Activated naive CD4-positive, alpha-beta T cell treated with anti-CD3 and anti-CD28 coated beads, Interleukin-2, amount 50 U/mL, for 72 hours (primary cell): ENCODE data around the gene GPN3. TPM values are rescaled to one million over a fixed set of nuclear protein-coding genes. Genes with fewer than 3 reads are reported as not detected.
"Not testable (repeated sequence)": the region's sequence is repeated elsewhere in the genome, so short reads cannot be mapped to it uniquely, and the experiment has no call there.

Experiments
- ATAC-seq, 2 donors: fragments of 150-1000 bp; cut with Tn5 transposase; 2 replicates each; pipeline ENCODE4 v1.10.0; 2021; ENCODE audit warnings: mild to moderate bottlenecking in 2 of 2, moderate library complexity in 2 of 2
- DNase-seq, 2 donors: peaks; one replicate each; pipeline ENCODE4 v3.0.0; 2021 to 2022; ENCODE audit warnings: low spot score in 2 of 2
- H3K27ac Mint-ChIP-seq, 2 donors: one replicate each; pipeline ENCODE4 v1.8.0; 2022; ENCODE audit warnings: mild to moderate bottlenecking in 2 of 2, mixed read lengths in 2 of 2
- H3K36me3 Mint-ChIP-seq, 2 donors: one replicate each; pipeline ENCODE4 v1.8.0; 2022; ENCODE audit warnings: mixed read lengths in 2 of 2
- H3K9me3 Mint-ChIP-seq, 2 donors: one replicate each; pipeline ENCODE4 v1.8.0; 2022; ENCODE audit warnings: mixed read lengths in 2 of 2
- total RNA-seq, 2 donors: library from RNA; stranded (reverse); gene quantifications; one replicate each; pipeline ENCODE4 v1.2.3, GENCODE V29; 2022

GPN3 gene
- total RNA-seq, 2 donors from 2014 or later: 49.9 to 74.0 TPM

DNA sequence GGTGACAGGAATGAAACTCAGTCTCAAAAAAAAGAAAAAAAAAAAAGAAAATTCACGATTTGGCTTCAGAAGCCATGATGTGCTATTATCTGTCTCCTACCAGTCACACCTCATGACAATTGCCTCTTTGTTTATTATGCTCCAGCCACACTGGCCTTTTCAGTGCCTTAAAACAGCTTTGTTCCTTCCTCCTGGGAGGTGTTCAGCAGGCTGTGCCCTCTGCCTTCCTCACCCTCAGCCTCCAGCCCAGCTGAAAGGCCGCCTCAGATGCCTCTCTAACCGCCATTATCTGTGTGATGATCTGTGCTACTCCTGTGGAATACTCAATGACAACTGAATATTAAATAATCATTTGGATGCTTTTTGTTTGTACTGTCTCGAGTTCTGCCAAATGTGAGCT lies 9.3 kb downstream of the GPN3 start:
- DNase-seq (no peak), ATAC-seq (no peak)
- Mint-ChIP-seq H3K36me3 (peaks cover 0 to 8% of the 10 kb centered on the region in 2 donors), H3K27ac (peak overlapping the region in 1 of 2 donors; percentile 56), H3K9me3 (no peaks in the 10 kb centered on the region)

DNA sequence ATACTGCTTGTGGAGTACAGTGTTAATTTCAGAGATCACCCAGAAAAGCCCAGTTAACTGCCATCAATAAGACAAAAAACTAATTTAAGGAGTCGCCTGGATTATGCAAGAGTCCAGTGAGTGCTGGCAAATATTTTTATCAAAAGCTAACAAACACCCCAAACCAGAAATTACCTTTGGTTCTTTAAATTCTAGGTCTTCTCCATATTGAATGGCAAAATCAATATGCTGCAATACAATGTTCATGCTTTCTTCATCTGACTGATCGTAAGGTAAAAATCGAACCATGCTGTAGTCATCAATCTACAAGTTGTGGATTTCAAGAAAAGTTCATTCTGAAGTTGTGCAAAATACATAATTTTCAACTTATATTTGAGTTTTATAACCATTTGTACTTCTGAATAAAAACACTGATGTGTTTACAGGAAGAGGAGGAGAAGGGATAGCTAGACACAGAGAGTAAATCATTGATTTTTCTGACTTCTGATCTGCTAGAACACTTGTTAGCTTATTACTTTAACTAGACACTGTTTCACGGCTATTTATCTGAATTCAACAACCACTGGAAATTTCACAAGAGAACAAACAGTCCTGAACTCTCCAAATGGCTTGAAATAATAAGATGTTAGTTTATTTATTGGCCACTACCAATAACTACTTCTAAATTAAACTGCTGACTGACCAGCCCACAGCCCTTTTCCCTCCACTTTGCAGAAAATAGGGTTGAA lies 14.3 kb downstream of the GPN3 start:
- no peak overlapping the region for H3K27ac Mint-ChIP-seq
- no peaks in the 10 kb centered on the region for H3K9me3 Mint-ChIP-seq
- DNase-seq (no peak), ATAC-seq (no peak)
- H3K36me3 Mint-ChIP-seq: peaks cover 19 to 34% of the 10 kb centered on the region in 2 donors

GRCh38 chr12:110451263-110451662 lies 16.8 kb downstream of the GPN3 start:
- Mint-ChIP-seq H3K9me3 (no peaks in the 10 kb centered on the region), H3K27ac (peak overlapping the region; percentile 94 to 98), H3K36me3 (peaks cover 24 to 50% of the 10 kb centered on the region in 2 donors)
- no peak for ATAC-seq
- no peak for DNase-seq

- ATAC-seq (peak; percentile 99), DNase-seq (peak; percentile 93 to 96)
- H3K27ac Mint-ChIP-seq: peak within 1 kb of the TSS; percentile 98 to 100
- H3K36me3 Mint-ChIP-seq: peaks cover 27 to 51% of the 10 kb centered on the region in 2 donors
- H3K9me3 Mint-ChIP-seq: no peaks in the 10 kb centered on the region
Measured at GRCh38 chr12:110449799-110450497, 18.1 kb downstream of the GPN3 start, which contains the start of gene ARPC3. ARPC3 (minus strand) TSS chr12:110450337; CDS start chr12:110450260, 77 bp downstream.

DNA sequence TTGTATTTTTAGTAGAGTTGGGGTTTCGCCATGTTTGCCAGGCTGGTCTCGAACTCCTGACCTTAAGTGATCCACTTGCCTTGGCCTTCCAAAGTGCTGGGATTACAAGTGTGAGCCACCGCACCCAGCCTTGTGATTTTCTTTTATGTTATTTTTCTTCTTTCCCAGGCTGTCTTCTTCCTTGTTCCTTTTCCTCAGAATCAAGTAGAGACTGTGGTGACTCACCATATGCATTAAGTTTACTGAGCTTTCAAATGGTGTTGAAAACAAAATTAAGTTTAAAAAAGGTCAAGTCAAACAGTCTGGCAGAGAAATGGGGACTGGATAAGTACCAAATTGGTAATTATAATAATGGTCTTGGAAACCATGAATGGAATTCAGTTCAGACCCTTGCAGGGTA lies 23.6 kb downstream of the GPN3 start:
- Mint-ChIP-seq H3K9me3 (no peaks in the 10 kb centered on the region), H3K36me3 (peaks cover 19 to 44% of the 10 kb centered on the region in 2 donors), H3K27ac (peak overlapping the region; percentile 18 to 34)
- DNase-seq: no peak
- no peak for ATAC-seq

GRCh38 chr12:110436231-110436630 lies 31.8 kb downstream of the GPN3 start:
- H3K9me3 Mint-ChIP-seq: no peaks in the 10 kb centered on the region
- H3K36me3 Mint-ChIP-seq: peaks cover 0 to 33% of the 10 kb centered on the region in 2 donors
- peak overlapping the region in 1 of 2 donors; percentile 88 for H3K27ac Mint-ChIP-seq
- ATAC-seq (no peak), DNase-seq (no peak)

DNA sequence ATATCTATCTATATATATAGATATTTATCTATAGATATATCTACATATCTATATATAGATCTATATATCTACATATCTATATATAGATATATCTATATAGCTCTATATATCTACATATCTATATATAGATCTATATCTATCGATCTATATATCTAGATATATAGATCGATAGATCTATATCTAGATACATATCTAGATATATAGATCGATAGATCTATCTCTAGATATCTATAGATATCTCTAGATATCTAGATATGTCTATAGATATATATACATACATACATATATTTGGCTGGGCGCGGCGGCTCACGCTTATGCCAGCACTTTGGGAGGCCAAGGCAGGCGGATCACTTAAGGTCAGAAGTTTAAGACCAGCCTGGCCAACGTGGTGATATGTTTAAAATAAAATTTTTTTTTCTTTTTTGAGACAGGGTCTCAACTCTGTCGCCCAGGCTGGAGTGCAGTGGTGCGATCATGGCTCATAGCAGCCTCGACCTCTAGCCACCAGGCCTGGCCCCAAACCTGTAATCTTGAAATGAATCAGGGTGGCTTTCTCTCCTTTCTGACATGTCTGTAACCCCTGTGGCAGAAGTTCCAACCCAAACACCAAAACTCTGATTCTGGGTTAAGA lies 36.0 kb downstream of the GPN3 start:
- no peaks in the 10 kb centered on the region for H3K9me3 Mint-ChIP-seq
- DNase-seq (peak in 1 of 2 donors; percentile 27), ATAC-seq (peak; percentile 42 to 65)
- H3K27ac Mint-ChIP-seq: peak overlapping the region in 1 of 2 donors; percentile 98
- peaks cover 0 to 13% of the 10 kb centered on the region in 2 donors for H3K36me3 Mint-ChIP-seq

DNA sequence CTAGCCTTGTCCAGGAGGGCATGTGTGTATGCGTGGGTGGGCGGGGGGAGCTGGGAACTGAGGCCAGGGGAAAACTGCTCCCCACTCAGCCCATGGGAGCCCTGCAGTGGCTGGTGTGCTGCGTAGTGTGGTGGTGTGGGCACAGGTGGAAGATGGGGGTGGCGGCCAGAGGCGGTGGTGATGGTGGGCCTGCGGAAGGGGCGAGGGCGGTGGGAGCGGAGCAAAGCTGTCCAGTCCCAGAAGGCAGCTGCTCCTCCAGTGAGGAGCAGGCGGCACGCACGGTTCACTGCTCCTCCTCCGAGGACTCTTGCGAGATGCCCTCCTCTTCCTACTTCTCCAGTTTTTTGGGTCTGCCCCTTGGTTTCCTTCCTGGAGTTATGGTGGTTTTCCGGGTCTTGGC lies 38.4 kb downstream of the GPN3 start:
- H3K36me3 Mint-ChIP-seq, DNase-seq, H3K27ac Mint-ChIP-seq, H3K9me3 Mint-ChIP-seq, ATAC-seq: not testable (repeated sequence)

GRCh38 chr12:110426406-110426805 lies 41.7 kb downstream of the GPN3 start:
- DNase-seq (no peak), ATAC-seq (no peak)
- Mint-ChIP-seq H3K36me3 (no peaks in the 10 kb centered on the region), H3K9me3 (no peaks in the 10 kb centered on the region), H3K27ac (no peak overlapping the region)

DNA sequence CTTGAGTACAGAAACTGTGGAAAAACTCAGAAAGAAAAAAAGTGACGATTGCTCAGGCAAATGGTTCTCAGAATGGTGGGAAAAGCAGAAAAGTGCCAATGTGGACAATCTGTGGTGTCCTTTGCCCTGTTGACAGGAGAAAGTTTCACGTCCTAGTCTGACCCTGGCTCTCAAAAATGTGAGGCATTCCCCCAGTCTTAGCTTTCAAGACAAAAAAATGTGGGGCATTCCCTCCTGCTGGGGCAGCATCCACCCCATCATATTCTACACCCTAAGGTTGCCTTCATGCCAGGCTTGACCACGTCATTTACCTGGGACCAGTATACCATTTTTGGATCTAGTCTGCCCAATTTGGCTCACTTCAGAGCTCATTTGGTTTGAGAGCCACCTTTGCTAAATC lies 43.8 kb downstream of the GPN3 start:
- ATAC-seq (no peak), DNase-seq (no peak)
- H3K27ac Mint-ChIP-seq: no peak overlapping the region
- no peaks in the 10 kb centered on the region for H3K9me3 Mint-ChIP-seq
- H3K36me3 Mint-ChIP-seq: no peaks in the 10 kb centered on the region

DNA sequence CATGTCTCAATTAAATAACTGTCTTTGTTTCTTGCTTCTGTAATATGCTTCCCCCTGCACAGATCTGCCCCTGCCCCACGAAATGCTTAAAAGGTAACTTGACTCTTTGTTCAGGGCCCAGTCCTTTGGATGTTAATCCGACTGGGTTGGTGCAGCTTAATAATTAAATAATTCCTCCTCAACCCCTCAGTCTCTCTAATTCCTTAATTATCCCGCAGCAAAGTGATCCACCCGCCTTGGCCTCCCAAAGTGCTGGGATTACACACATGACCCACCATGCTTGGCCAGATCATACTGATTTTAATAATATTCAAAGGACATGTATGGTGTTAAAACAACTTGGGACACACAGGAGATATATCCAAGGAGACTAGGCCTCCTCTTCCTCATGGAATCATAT lies 46.4 kb downstream of the GPN3 start:
- ATAC-seq (no peak), DNase-seq (no peak)
- H3K27ac Mint-ChIP-seq: no peak overlapping the region
- H3K9me3 Mint-ChIP-seq: no peaks in the 10 kb centered on the region
- H3K36me3 Mint-ChIP-seq: no peaks in the 10 kb centered on the region

DNA sequence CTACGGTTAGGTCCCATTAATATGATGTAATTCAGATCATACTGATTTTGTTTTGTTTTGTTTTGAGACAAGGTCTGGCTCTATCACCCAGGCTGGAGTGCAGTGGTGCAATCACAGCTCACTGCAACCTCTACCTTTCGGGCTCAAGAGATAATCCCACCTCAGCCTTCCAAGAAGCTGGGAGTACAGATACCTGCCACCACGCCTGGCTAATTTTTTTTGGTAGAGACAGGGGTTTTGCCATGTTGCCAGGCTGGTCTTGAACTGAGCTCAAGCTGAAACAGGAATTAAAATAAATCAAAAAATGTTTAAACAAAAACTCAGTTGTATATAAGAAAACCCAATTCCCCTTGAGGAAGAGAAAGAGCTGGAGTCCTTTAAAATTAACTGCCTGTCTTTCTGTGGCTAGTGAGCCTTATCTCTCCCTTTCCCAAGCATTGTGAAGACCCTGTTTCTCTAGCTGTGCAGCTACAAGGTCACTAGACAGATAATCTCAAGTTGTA lies 46.8 kb downstream of the GPN3 start:
- no peaks in the 10 kb centered on the region for H3K36me3 Mint-ChIP-seq
- H3K27ac Mint-ChIP-seq: no peak overlapping the region
- DNase-seq (no peak), ATAC-seq (no peak)
- no peaks in the 10 kb centered on the region for H3K9me3 Mint-ChIP-seq

GRCh38 chr12:110420644-110421043 lies 47.4 kb downstream of the GPN3 start:
- H3K9me3 Mint-ChIP-seq, H3K27ac Mint-ChIP-seq, H3K36me3 Mint-ChIP-seq, DNase-seq, ATAC-seq: not testable (repeated sequence)

GRCh38 chr12:110417113-110417512 lies 50.9 kb downstream of the GPN3 start:
- not testable (repeated sequence) for DNase-seq, H3K36me3 Mint-ChIP-seq, ATAC-seq, H3K9me3 Mint-ChIP-seq, H3K27ac Mint-ChIP-seq

DNA sequence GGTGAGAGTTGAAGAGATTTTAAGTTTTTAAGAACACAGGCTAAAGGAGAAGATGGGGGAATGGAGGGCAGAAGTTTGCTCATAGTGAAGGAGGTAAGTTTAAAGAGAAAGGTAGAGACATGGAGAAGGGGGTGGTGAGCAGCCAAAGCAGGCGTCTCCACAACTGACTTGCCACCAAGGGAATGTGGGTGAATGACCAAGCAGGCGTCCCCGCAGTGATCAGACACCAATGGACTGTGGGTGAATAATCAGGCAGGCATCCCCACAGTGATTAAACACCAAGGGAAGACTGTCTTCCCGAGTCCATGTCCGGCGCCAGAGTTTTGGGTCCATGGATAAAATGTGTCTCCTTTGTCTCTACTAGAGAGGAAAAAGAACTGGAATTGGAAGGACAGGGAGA lies 58.0 kb downstream of the GPN3 start:
- DNase-seq, H3K36me3 Mint-ChIP-seq, H3K9me3 Mint-ChIP-seq, ATAC-seq, H3K27ac Mint-ChIP-seq: not testable (repeated sequence)

DNA sequence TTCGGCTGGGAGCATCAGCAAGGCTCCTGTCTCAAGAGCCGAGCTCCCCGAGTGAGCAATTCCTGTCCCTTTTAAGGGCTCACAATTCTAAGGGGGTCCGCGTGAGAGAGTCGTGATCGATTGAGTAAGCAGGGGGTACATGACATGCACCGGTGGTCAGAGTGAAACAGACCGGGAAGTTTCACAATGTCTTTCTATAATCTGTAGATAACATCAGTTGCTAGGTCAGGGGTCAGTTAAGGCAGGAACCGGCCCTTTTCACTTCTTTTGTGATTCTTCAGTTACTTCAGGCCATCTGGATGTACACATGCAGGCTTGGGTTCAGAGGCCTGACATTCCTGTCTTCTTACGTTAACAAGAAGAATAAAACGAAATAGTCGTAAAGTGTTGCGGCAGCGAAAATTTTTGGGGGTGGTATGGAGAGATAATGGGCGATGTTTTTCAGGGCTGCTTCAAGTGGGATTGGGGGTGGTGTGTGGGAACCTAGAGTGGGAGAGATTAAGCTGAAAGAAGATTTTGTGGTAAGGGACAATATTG lies 62.9 kb downstream of the GPN3 start:
- not testable (repeated sequence) for H3K9me3 Mint-ChIP-seq, H3K27ac Mint-ChIP-seq, ATAC-seq, DNase-seq
- H3K36me3 Mint-ChIP-seq: peaks cover 13 to 17% of the 10 kb centered on the region in 2 donors
